Measurements from ENCODE around the gene DISP3.

The DISP3 gene

DNA sequence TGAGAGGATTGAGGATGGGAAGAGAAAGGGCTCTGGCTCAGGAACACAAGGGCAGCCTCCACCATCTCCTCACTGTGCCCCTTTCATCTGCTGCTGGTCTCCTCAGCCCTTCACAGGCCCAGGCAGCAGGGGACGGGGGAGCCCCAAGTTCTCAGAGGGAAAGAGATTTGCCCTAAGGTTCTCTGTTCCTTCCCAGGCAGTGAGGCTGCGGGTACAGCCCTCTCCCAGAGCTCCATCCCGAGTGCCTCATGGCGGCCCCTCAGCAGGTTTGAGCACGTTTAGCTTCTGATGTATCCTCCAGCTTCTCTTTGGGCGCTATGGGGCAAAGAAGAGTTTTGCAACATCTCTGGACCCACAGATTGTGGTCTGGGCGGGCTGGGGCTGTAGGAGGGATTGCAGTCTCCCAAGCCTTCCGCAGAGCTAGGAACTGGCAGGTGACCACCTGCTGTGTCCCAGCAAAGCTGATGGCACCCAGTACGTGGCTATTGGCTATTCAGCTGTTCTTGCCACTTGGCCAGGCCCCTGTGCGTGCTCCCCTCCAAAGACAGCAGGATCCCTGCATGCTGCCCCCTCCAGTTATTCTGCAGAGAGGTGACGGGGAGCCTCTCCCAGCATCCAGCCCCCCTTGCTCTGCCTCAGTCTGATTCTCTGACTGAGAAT lies 10.1 kb downstream of the DISP3 start:
- no peak for DNase-seq

DNA sequence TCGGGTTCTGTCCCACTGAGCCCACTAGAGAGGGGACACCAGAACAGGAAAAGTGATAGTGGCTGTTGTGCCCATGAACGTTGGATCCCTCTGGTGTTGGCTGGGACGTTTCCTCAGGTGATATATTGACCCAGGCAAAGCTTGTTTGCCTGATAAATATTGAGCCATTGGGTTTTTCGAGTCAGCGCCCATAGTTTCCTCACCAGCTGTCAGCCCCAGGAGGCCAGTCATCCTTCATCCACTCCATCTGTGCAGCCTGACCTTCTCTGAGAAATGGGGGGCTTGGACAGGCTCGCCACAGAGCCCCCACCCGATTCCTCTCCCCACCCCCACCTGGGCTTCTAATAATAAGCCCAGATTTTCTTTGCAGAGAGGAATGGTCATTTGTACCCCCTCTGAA lies 13.3 kb downstream of the DISP3 start:
- DNase-seq = no peak

- DNase-seq = no peak
These were observed 15.2 kb downstream of the DISP3 start for GRCh38 chr1:11493972-11494655.

- no peak for DNase-seq
These were observed 15.8 kb downstream of the DISP3 start for GRCh38 chr1:11494771-11495170.

DNA sequence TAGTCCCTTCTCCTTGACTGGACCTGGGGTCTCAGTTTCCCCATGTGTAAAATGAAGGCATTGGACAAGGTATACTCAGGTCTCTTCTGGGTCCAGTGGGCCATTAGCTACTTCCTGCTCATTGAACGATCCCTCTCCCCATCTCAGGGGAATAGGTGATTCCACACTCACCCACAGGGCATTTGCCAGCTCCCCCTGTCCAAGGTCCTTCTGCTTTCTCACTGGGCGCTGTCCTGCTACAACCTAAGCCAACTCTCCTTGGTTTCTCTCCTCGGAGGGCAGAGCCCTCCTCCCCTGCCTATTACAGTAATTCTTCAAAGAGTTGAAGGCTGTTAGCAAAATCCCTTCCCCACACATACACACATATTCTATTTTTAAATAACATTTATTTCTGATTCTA lies 16.6 kb downstream of the DISP3 start:
- no peak for DNase-seq

- no peak for DNase-seq
These were observed 17.7 kb downstream of the DISP3 start for GRCh38 chr1:11496551-11497080.

- DNase-seq = no peak
These were observed 20.1 kb downstream of the DISP3 start for GRCh38 chr1:11498956-11499594.

GRCh38 chr1:11499601-11500331 lies 20.8 kb downstream of the DISP3 start:
- peak; percentile 62 for DNase-seq

- DNase-seq = no peak
These were observed 21.9 kb downstream of the DISP3 start for GRCh38 chr1:11500881-11501280.

DNA sequence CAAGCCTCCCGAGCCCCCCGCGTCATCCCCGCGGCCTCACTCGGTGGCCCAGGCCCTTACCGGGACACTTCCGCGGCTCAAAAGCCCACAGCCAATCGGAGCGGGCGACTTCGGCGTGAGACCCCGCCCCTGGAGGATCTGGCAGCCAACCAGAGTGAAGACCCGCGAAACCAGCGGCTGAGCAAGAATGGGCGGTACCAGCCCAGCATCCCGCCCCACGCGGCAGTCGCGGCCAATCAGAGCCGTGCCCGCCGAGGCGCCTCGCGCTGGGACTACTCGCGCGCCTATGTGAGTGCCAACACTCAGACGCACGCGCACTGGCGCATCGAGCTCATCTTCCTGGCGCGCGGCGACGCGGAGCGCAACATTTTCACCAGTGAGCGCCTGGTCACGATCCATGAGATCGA lies 22.5 kb downstream of the DISP3 start:
- no peak for DNase-seq

GRCh38 chr1:11501906-11502485 lies 23.0 kb downstream of the DISP3 start:
- DNase-seq = no peak

DNA sequence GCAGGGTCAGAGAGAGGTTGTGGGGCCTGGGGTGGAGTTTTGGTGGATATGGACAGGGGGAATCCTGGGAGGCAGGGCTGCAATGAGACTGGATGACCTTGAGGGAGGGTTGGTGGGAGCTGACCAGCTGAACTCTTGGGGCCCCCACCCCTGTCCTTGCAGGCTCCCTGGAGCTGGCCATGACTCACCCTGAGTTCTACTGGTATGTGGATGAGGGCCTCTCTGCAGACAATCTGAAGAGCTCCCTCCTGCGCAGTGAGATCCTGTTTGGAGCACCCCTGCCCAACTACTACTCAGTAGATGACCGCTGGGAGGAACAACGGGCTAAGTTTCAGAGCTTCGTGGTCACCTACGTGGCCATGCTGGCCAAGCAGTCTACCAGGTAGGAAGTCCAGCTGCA lies 23.6 kb downstream of the DISP3 start:
- DNase-seq = no peak

- no peak for DNase-seq
These were observed 25.6 kb downstream of the DISP3 start for GRCh38 chr1:11504599-11504998.

GRCh38 chr1:11505591-11506538 lies 26.9 kb downstream of the DISP3 start:
- no peak for DNase-seq

DNA sequence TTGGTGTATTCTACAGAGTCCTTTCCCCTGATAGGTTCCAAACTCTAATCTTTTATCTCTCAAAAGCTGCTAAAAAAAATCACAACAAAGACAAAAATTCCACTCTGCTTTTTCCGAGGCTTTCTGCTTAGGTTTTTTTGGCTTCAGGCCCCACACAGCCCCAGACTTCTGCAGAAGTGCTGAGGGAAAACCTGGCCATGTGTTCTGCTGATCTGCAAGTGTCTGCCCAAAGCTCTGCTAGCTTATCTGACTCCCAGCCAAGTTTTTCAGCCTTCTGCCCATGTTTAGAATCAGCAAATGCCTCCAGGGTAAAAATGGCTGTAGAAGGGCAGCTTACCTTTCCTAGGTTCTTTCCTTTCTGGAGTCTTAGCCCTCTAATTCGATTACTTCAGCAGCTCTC lies 28.4 kb downstream of the DISP3 start:
- peak; percentile 88 for DNase-seq

DNA sequence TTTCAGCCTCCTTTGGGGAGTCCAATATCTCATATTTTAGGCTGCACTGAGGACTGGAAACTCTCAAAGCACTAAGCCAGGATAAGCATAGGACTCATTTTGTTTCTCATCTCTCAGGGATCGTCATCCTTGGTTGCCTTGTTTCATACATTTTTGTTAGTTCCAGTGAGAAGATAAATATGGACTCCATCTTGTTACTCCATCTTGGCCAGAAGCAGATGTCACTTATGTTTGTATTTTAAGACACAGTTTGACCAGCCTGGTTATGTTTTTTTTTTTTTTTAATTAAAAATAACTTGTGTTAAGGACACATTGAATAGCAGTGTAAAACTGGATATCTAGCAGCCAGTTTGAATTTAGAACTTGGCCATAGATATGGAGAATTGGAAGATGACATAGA lies 34.7 kb downstream of the DISP3 start:
- no peak for DNase-seq

DNA sequence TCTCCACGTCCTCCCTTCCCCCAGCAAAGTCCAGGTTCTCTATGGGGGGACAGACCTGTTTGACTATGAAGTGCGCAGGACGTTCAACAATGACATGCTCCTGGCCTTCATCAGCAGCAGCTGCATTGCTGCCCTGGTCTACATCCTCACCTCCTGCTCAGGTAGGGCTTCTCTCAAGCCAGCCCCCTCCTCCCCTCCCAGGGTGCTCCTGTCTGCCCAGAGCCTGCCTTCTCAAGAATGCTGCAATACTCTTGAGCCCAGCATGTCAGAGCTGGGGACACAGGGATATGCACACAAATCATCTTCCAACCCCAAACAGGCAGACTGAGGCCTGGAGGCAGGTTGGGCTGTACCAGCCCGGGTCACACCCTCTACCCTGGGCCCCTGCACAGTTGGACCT lies 35.4 kb downstream of the DISP3 start:
- DNase-seq = no peak

DNA sequence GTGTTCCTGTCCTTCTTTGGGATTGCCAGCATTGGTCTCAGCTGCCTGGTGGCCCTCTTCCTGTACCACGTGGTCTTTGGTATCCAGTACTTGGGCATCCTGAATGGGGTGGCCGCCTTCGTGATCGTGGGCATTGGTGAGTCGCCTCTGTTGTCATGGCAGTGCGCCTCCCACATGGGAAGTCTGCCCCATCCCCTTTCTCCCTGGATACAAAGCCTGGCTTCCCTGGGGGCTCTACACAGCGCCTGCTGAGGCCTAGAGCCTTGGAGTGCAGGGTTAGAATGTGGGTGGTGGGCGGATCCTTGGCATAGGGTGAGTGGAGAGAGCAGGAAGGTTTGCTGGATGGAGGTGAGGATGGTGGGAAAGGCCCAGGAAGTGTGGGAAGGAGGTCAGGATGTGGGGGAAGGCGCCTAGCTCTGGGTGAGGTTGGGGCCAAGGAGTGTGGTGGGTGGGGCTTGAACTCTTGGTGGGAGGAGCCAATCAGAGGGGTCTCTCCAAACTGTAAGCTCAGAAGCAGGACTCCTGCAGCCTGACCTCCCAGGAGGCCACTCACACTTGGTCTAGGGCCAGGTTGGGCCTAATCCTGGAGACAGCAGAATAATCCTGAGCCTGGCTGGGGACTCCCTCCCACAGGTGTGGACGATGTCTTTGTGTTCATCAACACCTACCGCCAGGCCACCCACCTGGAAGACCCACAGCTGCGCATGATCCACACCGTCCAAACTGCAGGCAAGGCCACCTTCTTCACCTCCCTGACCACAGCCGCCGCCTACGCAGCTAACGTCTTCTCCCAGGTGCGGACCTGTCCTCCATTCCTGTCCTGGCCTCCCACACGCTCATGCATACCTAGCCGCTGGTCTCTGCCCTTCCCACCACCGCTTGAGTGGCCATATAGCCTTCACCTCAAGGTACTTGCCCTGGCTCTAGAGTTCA lies 36.7 kb downstream of the DISP3 start:
- DNase-seq = peak; percentile 40

- no peak for DNase-seq
These were observed 38.1 kb downstream of the DISP3 start for GRCh38 chr1:11516961-11517635.
